Bronchial epithelial cell (primary cell): ENCODE results near the gene TSBP1. TPM values are rescaled to one million over a fixed set of nuclear protein-coding genes. Genes with fewer than 3 reads are reported as not detected.
"Not testable (repeated sequence)": the region's sequence is repeated elsewhere in the genome, so short reads cannot be mapped to it uniquely, and the experiment has no call there.

Experiments
- DNase-seq: peaks from one replicate; pipeline ENCODE4 v3.0.0-alpha.2; 2010; ENCODE audit warnings: low read depth
- FAIRE-seq: peaks from 2 replicates; lab custom pipeline; 2011; peaks lifted over from hg19 to GRCh38; lab: Jason Lieb, UNC
- H3K27me3 ChIP-seq: 2 replicates; pipeline ENCODE4 v1.5.1; 2011; ENCODE audit warnings: low read length; ENCODE audit not compliant: control insufficient read depth, insufficient read depth
- H3K36me3 ChIP-seq: 2 replicates; pipeline ENCODE4 v1.5.1; 2011; ENCODE audit warnings: low read length; ENCODE audit not compliant: control insufficient read depth, insufficient read depth
- H3K4me3 ChIP-seq: 2 replicates; pipeline ENCODE4 v1.5.1; 2011; ENCODE audit warnings: mild to moderate bottlenecking, low read depth, low read length, control low read depth
- total RNA-seq: library from RNA; depleted of rRNA; stranded (reverse); fragments of >200 nt; gene quantifications from 2 replicates; pipeline ENCODE4 v1.2.1, GENCODE V29; 2014
- TF ChIP-seq, protein P1 (sequence below): IDR thresholded peaks from 2 replicates; pipeline ENCODE4 v1.5.1; 2011; ENCODE audit warnings: mild to moderate bottlenecking, moderate library complexity, low read length, control low read depth, inconsistent platforms; ENCODE audit not compliant: insufficient read depth, severe bottlenecking

TSBP1 gene
- total RNA-seq, 1 donor from 2014 or later = not detected

DNA sequence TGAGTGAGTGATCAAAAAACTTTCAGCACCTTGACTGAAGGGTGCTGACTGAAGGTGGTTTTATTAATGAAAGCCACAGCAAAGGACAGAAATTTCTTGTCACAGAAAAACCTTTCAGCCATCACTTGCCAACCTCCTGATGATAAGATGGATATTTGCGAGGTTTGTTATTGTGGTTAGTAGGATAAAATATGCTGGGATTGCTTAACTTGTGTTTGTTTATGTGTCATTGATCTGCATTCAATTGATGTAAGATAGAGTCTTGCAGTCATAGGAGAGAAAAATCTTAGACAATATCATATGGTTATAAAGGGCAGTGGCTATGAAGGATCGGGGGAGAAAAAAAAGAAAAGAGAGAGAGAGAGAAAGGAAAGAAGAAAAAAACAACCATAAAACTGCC is 1.2 kb downstream of the TSBP1 start:
- FAIRE-seq = no peak
- Histone ChIP-seq H3K36me3 (no peaks in the 10 kb centered on the region), H3K27me3 (peaks cover 3% of the 10 kb centered on the region), H3K4me3 (no peak overlapping the region)
- DNase-seq = peak; percentile 64
- TF ChIP-seq, protein P1, sequence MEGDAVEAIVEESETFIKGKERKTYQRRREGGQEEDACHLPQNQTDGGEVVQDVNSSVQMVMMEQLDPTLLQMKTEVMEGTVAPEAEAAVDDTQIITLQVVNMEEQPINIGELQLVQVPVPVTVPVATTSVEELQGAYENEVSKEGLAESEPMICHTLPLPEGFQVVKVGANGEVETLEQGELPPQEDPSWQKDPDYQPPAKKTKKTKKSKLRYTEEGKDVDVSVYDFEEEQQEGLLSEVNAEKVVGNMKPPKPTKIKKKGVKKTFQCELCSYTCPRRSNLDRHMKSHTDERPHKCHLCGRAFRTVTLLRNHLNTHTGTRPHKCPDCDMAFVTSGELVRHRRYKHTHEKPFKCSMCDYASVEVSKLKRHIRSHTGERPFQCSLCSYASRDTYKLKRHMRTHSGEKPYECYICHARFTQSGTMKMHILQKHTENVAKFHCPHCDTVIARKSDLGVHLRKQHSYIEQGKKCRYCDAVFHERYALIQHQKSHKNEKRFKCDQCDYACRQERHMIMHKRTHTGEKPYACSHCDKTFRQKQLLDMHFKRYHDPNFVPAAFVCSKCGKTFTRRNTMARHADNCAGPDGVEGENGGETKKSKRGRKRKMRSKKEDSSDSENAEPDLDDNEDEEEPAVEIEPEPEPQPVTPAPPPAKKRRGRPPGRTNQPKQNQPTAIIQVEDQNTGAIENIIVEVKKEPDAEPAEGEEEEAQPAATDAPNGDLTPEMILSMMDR = no peak

- Histone ChIP-seq H3K27me3 (peaks cover 3% of the 10 kb centered on the region), H3K4me3 (no peak overlapping the region), H3K36me3 (no peaks in the 10 kb centered on the region)
- DNase-seq (peak; percentile 96), FAIRE-seq (no peak)
- TF ChIP-seq, protein P1 = no peak
These were observed 2.0 kb downstream of the TSBP1 start for GRCh38 chr6:32369660-32370059.

- H3K27me3 ChIP-seq = peaks cover 3% of the 10 kb centered on the region
- TF ChIP-seq, protein P1 = no peak
- no peak for DNase-seq
- FAIRE-seq = no peak
- H3K36me3 ChIP-seq = no peaks in the 10 kb centered on the region
- H3K4me3 ChIP-seq = no peak overlapping the region
These were observed 4.1 kb downstream of the TSBP1 start for GRCh38 chr6:32367644-32368043.

DNA sequence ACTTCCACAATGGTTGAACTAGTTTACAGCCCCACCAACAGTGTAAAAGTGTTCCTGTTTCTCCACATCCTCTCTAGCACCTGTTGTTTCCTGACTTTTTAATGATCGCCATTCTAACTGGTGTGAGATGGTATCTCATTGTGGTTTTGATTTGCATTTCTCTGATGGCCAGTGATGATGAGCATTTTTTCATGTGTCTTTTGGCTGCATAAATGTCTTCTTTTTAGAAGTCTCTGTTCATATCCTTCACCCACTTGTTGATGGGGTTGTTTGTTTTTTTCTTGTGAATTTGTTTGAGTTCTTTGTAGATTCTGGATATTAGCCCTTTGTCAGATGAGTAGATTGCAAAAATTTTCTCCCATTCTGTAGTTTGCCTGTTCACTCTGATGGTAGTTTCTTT is 12.5 kb downstream of the TSBP1 start:
- H3K4me3 ChIP-seq, DNase-seq, FAIRE-seq, H3K36me3 ChIP-seq, H3K27me3 ChIP-seq: not testable (repeated sequence)

DNA sequence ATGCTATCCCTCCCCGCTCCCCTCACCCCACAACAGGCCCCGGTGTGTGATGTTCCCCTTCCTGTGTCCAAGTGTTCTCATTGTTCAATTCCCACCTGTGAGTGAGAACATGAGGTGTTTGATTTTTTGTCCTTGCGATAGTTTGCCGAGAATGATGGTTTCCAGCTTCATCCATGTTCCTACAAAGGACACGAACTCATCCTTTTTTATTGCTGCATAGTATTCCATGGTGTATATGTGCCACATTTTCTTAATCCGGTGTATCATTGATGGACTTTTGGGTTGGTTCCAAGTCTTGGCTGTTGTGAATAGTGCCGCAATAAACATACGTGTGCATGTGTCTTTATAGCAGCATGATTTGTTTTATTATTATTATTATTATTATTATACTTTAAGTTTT is 13.2 kb downstream of the TSBP1 start:
- not testable (repeated sequence) for H3K4me3 ChIP-seq, H3K36me3 ChIP-seq, H3K27me3 ChIP-seq, FAIRE-seq, DNase-seq

DNA sequence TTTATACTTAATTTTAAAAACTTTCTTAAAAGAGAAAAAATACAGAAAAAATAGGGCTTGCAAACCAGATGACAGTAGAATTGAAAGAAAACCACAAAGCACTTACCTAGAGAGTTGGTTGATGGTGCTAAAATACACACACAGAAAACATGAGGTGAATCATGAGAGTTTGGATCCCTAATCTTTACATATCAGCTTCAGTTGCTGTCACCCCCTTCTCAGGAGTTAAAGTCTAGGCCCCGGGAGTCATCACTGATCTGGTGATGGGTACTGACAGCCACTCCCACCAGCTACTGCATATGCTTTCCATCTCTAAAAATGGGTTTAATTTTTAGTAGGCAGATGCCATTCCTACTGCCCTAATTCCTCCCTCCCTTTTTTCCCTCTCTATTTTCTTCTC is 16.7 kb downstream of the TSBP1 start:
- FAIRE-seq (no peak), DNase-seq (no peak)
- H3K27me3 ChIP-seq = no peaks in the 10 kb centered on the region
- H3K4me3 ChIP-seq = no peak overlapping the region
- TF ChIP-seq, protein P1 = no peak
- H3K36me3 ChIP-seq = no peaks in the 10 kb centered on the region

DNA sequence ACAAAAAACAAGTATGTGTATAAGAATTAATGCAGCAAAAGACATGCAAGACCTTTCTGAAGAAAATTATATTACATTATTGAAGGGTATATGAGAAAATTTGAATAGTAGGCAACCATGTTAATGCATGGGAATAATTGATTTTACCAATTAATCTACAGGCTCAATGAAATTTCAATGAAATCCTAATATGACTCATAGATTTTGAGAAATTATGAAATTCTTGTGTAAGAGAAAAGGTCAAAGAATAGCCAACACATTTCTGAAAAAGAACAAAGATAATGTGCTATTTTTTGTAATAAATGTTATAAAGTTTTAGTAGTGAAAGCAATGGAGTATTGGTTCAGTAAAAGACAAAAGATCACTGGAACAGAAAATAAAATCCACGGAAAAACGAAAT is 18.4 kb downstream of the TSBP1 start:
- H3K27me3 ChIP-seq = no peaks in the 10 kb centered on the region
- FAIRE-seq = no peak

More for the DNA sequence above, 18.4 kb downstream of the TSBP1 start:
- Histone ChIP-seq H3K4me3 (no peak overlapping the region), H3K36me3 (no peaks in the 10 kb centered on the region)
- DNase-seq = no peak
- TF ChIP-seq, protein P1 = no peak
